IMR-90 (cell line): ENCODE measurements around the gene DOCK4. TPM values are rescaled to one million over a fixed set of nuclear protein-coding genes. Genes with fewer than 3 reads are reported as not detected.

Source experiments
- ATAC-seq: fragments of 200-7000 bp; cut with Tn5 transposase; 2 replicates; pipeline ENCODE4 v1.9.1; 2020; ENCODE audit warnings: low read depth, mild to moderate bottlenecking, moderate library complexity
- BruUV-seq: library from RNA; stranded (reverse); fragments of 400-500 nt; replicated peaks from 2 replicates; lab custom pipeline; 2021; lab: Mats Ljungman, UMichigan
- CTCF ChIA-PET: fragments of 300-600 bp; formaldehyde crosslinking; extraction: SDS; loops from one replicate; lab custom pipeline; 2021; ENCODE audit warnings: antibody characterized with exemption; lab: Yijun Ruan, JAX
- POLR2A ChIA-PET: fragments of 300-600 bp; sonication (Branson Sonifier 250); formaldehyde crosslinking; loops from one replicate; lab custom pipeline; 2022; ENCODE audit warnings: antibody characterized with exemption; ENCODE audit not compliant: unreplicated experiment; lab: Charles Lee
- DNase-seq: peaks from one replicate; pipeline ENCODE4 v3.0.0; 2013
- H2AFZ ChIP-seq: replicated peaks from 2 replicates; pipeline ENCODE3; 2013; ENCODE audit warnings: low read length, mild to moderate bottlenecking; ENCODE audit not compliant: poor library complexity
- H2AK5ac ChIP-seq: 2 replicates; pipeline ENCODE4 v1.6.1; 2013; ENCODE audit warnings: low read depth, low read length, inconsistent platforms
- H2AK9ac ChIP-seq: replicated peaks from 2 replicates; pipeline ENCODE3; 2013; ENCODE audit warnings: mild to moderate bottlenecking, low read depth, low read length, moderate library complexity; ENCODE audit not compliant: poor library complexity
- H2BK120ac ChIP-seq: 2 replicates; pipeline ENCODE4 v1.6.1; 2013; ENCODE audit warnings: low read depth, low read length, inconsistent platforms
- H2BK15ac ChIP-seq: 3 replicates; pipeline ENCODE4 v1.6.1; 2013; ENCODE audit warnings: low read depth, low read length, inconsistent platforms
- H2BK20ac ChIP-seq: 2 replicates; pipeline ENCODE4 v1.6.1; 2013; ENCODE audit warnings: low read depth, mild to moderate bottlenecking, inconsistent platforms, low read length, moderate library complexity
- H2BK5ac ChIP-seq: 2 replicates; pipeline ENCODE4 v1.6.1; 2013; ENCODE audit warnings: mild to moderate bottlenecking, low read depth, low read length, inconsistent platforms; ENCODE audit not compliant: poor library complexity, severe bottlenecking
- H3K14ac ChIP-seq: replicated peaks from 2 replicates; pipeline ENCODE4 v1.6.1; 2013; ENCODE audit warnings: low read depth, low read length, inconsistent platforms
- H3K18ac ChIP-seq: 2 replicates; pipeline ENCODE4 v1.6.1; 2013; ENCODE audit warnings: low read depth, low read length, control low read depth
- H3K23ac ChIP-seq: 2 replicates; pipeline ENCODE4 v1.6.1; 2013; ENCODE audit warnings: low read depth, low read length, inconsistent platforms
- H3K27ac ChIP-seq: 2 replicates; pipeline ENCODE4 v1.5.1; 2013; ENCODE audit warnings: mild to moderate bottlenecking, control low read depth, low read length; ENCODE audit not compliant: insufficient read depth
- H3K27me3 ChIP-seq: 2 replicates; pipeline ENCODE4 v1.6.1; 2013; ENCODE audit warnings: low read length; ENCODE audit not compliant: control insufficient read depth, insufficient read depth
- H3K36me3 ChIP-seq: 2 replicates; pipeline ENCODE4 v1.6.1; 2013; ENCODE audit warnings: low read length, mixed read lengths; ENCODE audit not compliant: control insufficient read depth, insufficient read depth
- H3K4ac ChIP-seq: 2 replicates; pipeline ENCODE4 v1.6.1; 2013; ENCODE audit warnings: low read depth, low read length, inconsistent platforms
- H3K4me1 ChIP-seq: 2 replicates; pipeline ENCODE4 v1.6.1; 2013; ENCODE audit warnings: low read length, mixed read lengths; ENCODE audit not compliant: control insufficient read depth, insufficient read depth
- H3K4me2 ChIP-seq: 2 replicates; pipeline ENCODE4 v1.6.1; 2013; ENCODE audit warnings: low read depth, mild to moderate bottlenecking, control low read depth, low read length, moderate library complexity
- H3K4me3 ChIP-seq: 2 replicates; pipeline ENCODE4 v1.5.1; 2013; ENCODE audit warnings: low read depth, mild to moderate bottlenecking, control low read depth, low read length, moderate library complexity; ENCODE audit not compliant: insufficient read depth
- H3K56ac ChIP-seq: 2 replicates; pipeline ENCODE4 v1.6.1; 2013; ENCODE audit warnings: low read length, inconsistent platforms; ENCODE audit not compliant: insufficient read depth; ENCODE audit errors: extremely low read depth
- H3K79me1 ChIP-seq, 2 experiments: 2 replicates each; pipeline ENCODE4 v1.6.1; 2013; ENCODE audit warnings: low read length in 2 of 2, inconsistent platforms in 1 of 2, low read depth in 1 of 2
- H3K9ac ChIP-seq: 2 replicates; pipeline ENCODE4 v1.6.1; 2013; ENCODE audit warnings: low read depth, low read length, control low read depth
- H3K9me1 ChIP-seq: 2 replicates; pipeline ENCODE4 v1.6.1; 2013; ENCODE audit warnings: low read length, inconsistent platforms; ENCODE audit not compliant: insufficient read depth
- H3K9me3 ChIP-seq: 2 replicates; pipeline ENCODE4 v1.6.1; 2013; ENCODE audit warnings: low read length; ENCODE audit not compliant: control insufficient read depth, insufficient read depth
- H4K20me1 ChIP-seq: 2 replicates; pipeline ENCODE4 v1.6.1; 2013; ENCODE audit warnings: low read length, inconsistent platforms; ENCODE audit not compliant: insufficient read depth
- H4K5ac ChIP-seq: 2 replicates; pipeline ENCODE4 v1.6.1; 2013; ENCODE audit warnings: mild to moderate bottlenecking, low read depth, low read length, control low read depth
- H4K8ac ChIP-seq, 2 experiments: 2 replicates each; pipeline ENCODE4 v1.6.1; 2013; ENCODE audit warnings: low read depth in 2 of 2, low read length in 2 of 2, control low read depth in 1 of 2, inconsistent platforms in 1 of 2
- H4K91ac ChIP-seq: 2 replicates; pipeline ENCODE4 v1.6.1; 2013; ENCODE audit warnings: low read depth, low read length, inconsistent platforms; ENCODE audit not compliant: insufficient read depth
- BHLHE40 ChIP-seq: fragments of 150-350 bp; IDR thresholded peaks from 2 replicates; pipeline ENCODE4 v1.6.1; 2016; ENCODE audit warnings: mild to moderate bottlenecking, low read depth, low read length
- CEBPB ChIP-seq: IDR thresholded peaks from 2 replicates; pipeline ENCODE4 v1.6.1; 2012; ENCODE audit warnings: low read depth, low read length, improper control_type of control experiment
- CHD1 ChIP-seq: IDR thresholded peaks from 2 replicates; pipeline ENCODE4 v1.6.1; 2012; ENCODE audit warnings: low read depth, low read length, improper control_type of control experiment
- FOS ChIP-seq: fragments of 150-350 bp; IDR thresholded peaks from 2 replicates; pipeline ENCODE4 v1.6.1; 2016; ENCODE audit warnings: low read depth, low read length
- MAFK ChIP-seq: IDR thresholded peaks from 2 replicates; pipeline ENCODE4 v1.6.1; 2012; ENCODE audit warnings: low read depth, low read length, improper control_type of control experiment
- MXI1 ChIP-seq: IDR thresholded peaks from 2 replicates; pipeline ENCODE4 v1.6.1; 2012; ENCODE audit warnings: low read depth, mild to moderate bottlenecking, low read length, moderate library complexity, borderline replicate concordance
- POLR2A ChIP-seq: IDR thresholded peaks from 2 replicates; pipeline ENCODE4 v1.6.1; 2012; ENCODE audit warnings: mild to moderate bottlenecking, low read depth, low read length
- RCOR1 ChIP-seq: IDR thresholded peaks from 2 replicates; pipeline ENCODE4 v1.6.1; 2012; ENCODE audit warnings: mild to moderate bottlenecking, low read length, improper control_type of control experiment; ENCODE audit not compliant: insufficient replicate concordance
- SMC3 ChIP-seq: fragments of 150-350 bp; IDR thresholded peaks from 2 replicates; pipeline ENCODE4 v1.6.1; 2016; ENCODE audit warnings: low read depth, mild to moderate bottlenecking, antibody characterized with exemption, low read length, moderate library complexity
- WGBS, 2 experiments: methylation state at CpG; one replicate each; pipeline versions ENCODE4 v1.1.5 to v1.1.7; 2013; ENCODE audit warnings: missing lambda C conversion rate in 2 of 2; ENCODE audit not compliant: insufficient read length in 1 of 2; ENCODE audit errors: extremely low coverage in 2 of 2; 5-methylcytosine and 5-hydroxymethylcytosine counted together
- dilution Hi-C: fragments of 300-500 bp; cut with HindIII; formaldehyde crosslinking; loops from one replicate; pipeline ENCODE4 v1.14.3; 2018; ENCODE audit warnings: low sequenced_read_pairs; ENCODE audit not compliant: unreplicated experiment
- in situ Hi-C: fragments of 300-500 bp; cut with MboI; formaldehyde crosslinking; loops from 3 replicates; pipeline ENCODE4 v1.14.3; 2019; ENCODE audit warnings: low sequenced_read_pairs, inconsistent platforms, mixed read lengths
- intact Hi-C: fragments of 100-400 bp; cut with micrococcal nuclease; formaldehyde crosslinking; loops from 2 replicates; pipeline ENCODE4 v1.10.0; 2022
- polyA plus RNA-seq, 3 experiments: library from polyadenylated mRNA; depleted of rRNA; stranded (reverse); fragments of >200 nt; gene quantifications; 2 replicates each; pipeline ENCODE4 v1.2.3, GENCODE V29; 2012; ENCODE audit warnings: low replicate concordance in 1 of 3
- total RNA-seq: library from RNA; depleted of rRNA; stranded (reverse); fragments of >200 nt; gene quantifications from 2 replicates; pipeline ENCODE4 v1.2.3, GENCODE V29; 2012
- TF ChIP-seq, protein P1 (sequence below): fragments of 150-350 bp; IDR thresholded peaks from 2 replicates; pipeline ENCODE4 v1.6.1; 2017; ENCODE audit warnings: mild to moderate bottlenecking, antibody characterized with exemption, low read length, low read depth
- TF ChIP-seq, protein P2 (sequence below): conservative IDR thresholded peaks from 2 replicates; pipeline ENCODE4 v1.5.1; 2012; ENCODE audit warnings: mild to moderate bottlenecking, low read depth, low read length, improper control_type of control experiment
- TF ChIP-seq, protein P3 (sequence below): fragments of 150-350 bp; IDR thresholded peaks from 2 replicates; pipeline ENCODE4 v1.6.1; 2016; ENCODE audit warnings: low read depth, mild to moderate bottlenecking, low read length, moderate library complexity, borderline replicate concordance

DOCK4 gene
- total and polyA plus RNA-seq, 2 of the 4 experiments (the other 2 are of a cell fraction) = 4.4 to 12.2 TPM

DNA sequence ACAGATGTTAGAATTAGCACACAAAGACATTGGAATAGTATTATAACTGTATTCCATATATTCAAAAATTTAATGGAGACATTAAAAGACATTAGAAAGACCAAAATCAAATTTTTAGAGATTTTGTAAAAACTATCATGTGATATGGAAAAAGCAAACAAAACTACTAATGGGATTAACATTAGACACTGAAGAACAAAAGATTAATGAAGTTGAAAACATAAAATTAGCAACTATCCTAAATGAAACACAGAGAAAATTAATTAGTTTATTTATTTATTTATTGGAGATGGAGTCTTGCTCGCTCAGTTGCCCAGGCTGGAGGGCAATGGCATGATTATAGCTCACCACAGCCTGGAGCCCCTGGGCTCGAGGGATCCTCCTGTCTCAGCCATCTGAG, 158.8 kb downstream of the DOCK4 start:
- in situ Hi-C loops (no loop called here), intact Hi-C loops (no loop called here), dilution Hi-C loops (no loop called here)
- Histone ChIP-seq H3K56ac (no peak overlapping the region), H3K9me3 (peaks cover 6% of the 10 kb centered on the region), H4K20me1 (no peaks in the 10 kb centered on the region), H2AFZ (no peak overlapping the region), H3K4me3 (no peak overlapping the region), H2BK5ac (no peak overlapping the region), H3K9ac (no peak overlapping the region), H3K79me1 (peaks cover 0 to 8% of the 10 kb centered on the region in 2 experiments), H2AK9ac (no peak overlapping the region), H4K5ac (no peak overlapping the region), H3K27ac (no peak overlapping the region), H2AK5ac (no peak overlapping the region), H3K9me1 (0 out of 2 replicates have a peak, but pooled peaks cover under 1% of the 10 kb centered on the region), H4K91ac (no peak overlapping the region), H2BK20ac (no peak overlapping the region), H2BK120ac (no peak overlapping the region), H3K27me3 (no peaks in the 10 kb centered on the region), H3K18ac (no peak overlapping the region), H3K4ac (no peak overlapping the region), H3K23ac (no peak overlapping the region), H2BK15ac (no peak overlapping the region), H3K4me2 (no peak overlapping the region), H4K8ac (no peak overlapping the region), H3K4me1 (no peaks in the 10 kb centered on the region), H3K14ac (no peak overlapping the region), H3K36me3 (no peaks in the 10 kb centered on the region)
- TF ChIP-seq, protein P1, sequence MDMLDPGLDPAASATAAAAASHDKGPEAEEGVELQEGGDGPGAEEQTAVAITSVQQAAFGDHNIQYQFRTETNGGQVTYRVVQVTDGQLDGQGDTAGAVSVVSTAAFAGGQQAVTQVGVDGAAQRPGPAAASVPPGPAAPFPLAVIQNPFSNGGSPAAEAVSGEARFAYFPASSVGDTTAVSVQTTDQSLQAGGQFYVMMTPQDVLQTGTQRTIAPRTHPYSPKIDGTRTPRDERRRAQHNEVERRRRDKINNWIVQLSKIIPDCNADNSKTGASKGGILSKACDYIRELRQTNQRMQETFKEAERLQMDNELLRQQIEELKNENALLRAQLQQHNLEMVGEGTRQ = no peak
- no peak for TF ChIP-seq MAFK
- TF ChIP-seq FOS = no peak
- no peak for TF ChIP-seq MXI1
- TF ChIP-seq, protein P2, sequence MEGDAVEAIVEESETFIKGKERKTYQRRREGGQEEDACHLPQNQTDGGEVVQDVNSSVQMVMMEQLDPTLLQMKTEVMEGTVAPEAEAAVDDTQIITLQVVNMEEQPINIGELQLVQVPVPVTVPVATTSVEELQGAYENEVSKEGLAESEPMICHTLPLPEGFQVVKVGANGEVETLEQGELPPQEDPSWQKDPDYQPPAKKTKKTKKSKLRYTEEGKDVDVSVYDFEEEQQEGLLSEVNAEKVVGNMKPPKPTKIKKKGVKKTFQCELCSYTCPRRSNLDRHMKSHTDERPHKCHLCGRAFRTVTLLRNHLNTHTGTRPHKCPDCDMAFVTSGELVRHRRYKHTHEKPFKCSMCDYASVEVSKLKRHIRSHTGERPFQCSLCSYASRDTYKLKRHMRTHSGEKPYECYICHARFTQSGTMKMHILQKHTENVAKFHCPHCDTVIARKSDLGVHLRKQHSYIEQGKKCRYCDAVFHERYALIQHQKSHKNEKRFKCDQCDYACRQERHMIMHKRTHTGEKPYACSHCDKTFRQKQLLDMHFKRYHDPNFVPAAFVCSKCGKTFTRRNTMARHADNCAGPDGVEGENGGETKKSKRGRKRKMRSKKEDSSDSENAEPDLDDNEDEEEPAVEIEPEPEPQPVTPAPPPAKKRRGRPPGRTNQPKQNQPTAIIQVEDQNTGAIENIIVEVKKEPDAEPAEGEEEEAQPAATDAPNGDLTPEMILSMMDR = no peak
- no peak for TF ChIP-seq CHD1
- no peak for TF ChIP-seq CEBPB
- no peak for TF ChIP-seq RCOR1
- TF ChIP-seq BHLHE40 = no peak
- no peak for TF ChIP-seq SMC3
- TF ChIP-seq, protein P3, sequence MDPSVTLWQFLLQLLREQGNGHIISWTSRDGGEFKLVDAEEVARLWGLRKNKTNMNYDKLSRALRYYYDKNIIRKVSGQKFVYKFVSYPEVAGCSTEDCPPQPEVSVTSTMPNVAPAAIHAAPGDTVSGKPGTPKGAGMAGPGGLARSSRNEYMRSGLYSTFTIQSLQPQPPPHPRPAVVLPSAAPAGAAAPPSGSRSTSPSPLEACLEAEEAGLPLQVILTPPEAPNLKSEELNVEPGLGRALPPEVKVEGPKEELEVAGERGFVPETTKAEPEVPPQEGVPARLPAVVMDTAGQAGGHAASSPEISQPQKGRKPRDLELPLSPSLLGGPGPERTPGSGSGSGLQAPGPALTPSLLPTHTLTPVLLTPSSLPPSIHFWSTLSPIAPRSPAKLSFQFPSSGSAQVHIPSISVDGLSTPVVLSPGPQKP = no peak
- no peak for TF ChIP-seq POLR2A
- POLR2A ChIA-PET = no interaction called here
- no peak for ATAC-seq
- CTCF ChIA-PET = no interaction called here
- no peak for DNase-seq
- BruUV-seq = no TSS peak
- no CpG with 5 or more reads among the region's 2 CpGs for WGBS, 2 experiments
